ENCODE data around the gene DMAC2.
"Not testable (repeated sequence)": the region's sequence is repeated elsewhere in the genome, so short reads cannot be mapped to it uniquely, and the experiment has no call there.

DMAC2 gene

GRCh38 chr19:41439441-41440222 lies at the start of gene DMAC2:
DMAC2 (minus strand) TSS chr19:41439912; CDS start chr19:41439899, 13 bp downstream.
- DNase-seq = peak; percentile 95

- not testable (repeated sequence) for DNase-seq
Observed at GRCh38 chr19:41486953-41487352, 47.2 kb upstream of the DMAC2 start.

GRCh38 chr19:41484822-41485221 lies 45.1 kb upstream of the DMAC2 start:
- no peak for DNase-seq

- DNase-seq = no peak
Observed at GRCh38 chr19:41480336-41480735, 40.6 kb upstream of the DMAC2 start.

- no peak for DNase-seq
Observed at GRCh38 chr19:41479757-41480191, 40.1 kb upstream of the DMAC2 start.

- no peak for DNase-seq
Observed at GRCh38 chr19:41478875-41479756, 39.4 kb upstream of the DMAC2 start.

- DNase-seq = no peak
Observed at GRCh38 chr19:41478171-41478570, 38.5 kb upstream of the DMAC2 start.

- DNase-seq = no peak
Observed at GRCh38 chr19:41476583-41476982, 36.9 kb upstream of the DMAC2 start.

GRCh38 chr19:41463257-41464256 lies 23.8 kb upstream of the DMAC2 start:
- not testable (repeated sequence) for DNase-seq

- no peak for DNase-seq
Observed at GRCh38 chr19:41462497-41462896, 22.8 kb upstream of the DMAC2 start.

- no peak for DNase-seq
Observed at GRCh38 chr19:41457241-41457640, 17.5 kb upstream of the DMAC2 start.

GRCh38 chr19:41456342-41456918 lies 16.7 kb upstream of the DMAC2 start:
- DNase-seq = no peak

GRCh38 chr19:41455936-41456335 lies 16.2 kb upstream of the DMAC2 start:
- DNase-seq = no peak

- no peak for DNase-seq
Observed at GRCh38 chr19:41452584-41453275, 13.0 kb upstream of the DMAC2 start.

GRCh38 chr19:41449865-41450178 lies 10.1 kb upstream of the DMAC2 start:
- no peak for DNase-seq

GRCh38 chr19:41449079-41449864 lies 9.6 kb upstream of the DMAC2 start:
- no peak for DNase-seq

GRCh38 chr19:41447732-41448332 lies 8.1 kb upstream of the DMAC2 start:
- no peak for DNase-seq

GRCh38 chr19:41445575-41445974 lies 5.9 kb upstream of the DMAC2 start:
- no peak for DNase-seq

GRCh38 chr19:41443813-41444455 lies 4.2 kb upstream of the DMAC2 start:
- no peak for DNase-seq

Measured in NCI-H2107 (cell line).